ENCODE results near the gene NQO2. TPM values are rescaled to one million over a fixed set of nuclear protein-coding genes. Genes with fewer than 3 reads are reported as not detected.

The NQO2 gene
- total and polyA plus RNA-seq, 2 of the 13 experiments (the other 11 are each of a cell fraction or from before 2014, with no cell fraction given) = 32.2 to 56.5 TPM

- TF ChIP-seq ZBTB14 (CRISPR knock-in tag; IDR thresholded peaks at IDR 0.05) = no peak
- TF ChIP-seq MTF1 (CRISPR knock-in tag; IDR thresholded peaks at IDR 0.05) = no peak
- TF ChIP-seq ZNF367 (CRISPR knock-in tag; IDR thresholded peaks at IDR 0.05; ENCODE audit: borderline replicate concordance) = no peak
- no peak for TF ChIP-seq NBN (conservative IDR thresholded peaks at IDR 0.05)
- no peak for TF ChIP-seq CENPBD1 (CRISPR knock-in tag; IDR thresholded peaks at IDR 0.05; ENCODE audit: borderline replicate concordance, low read depth)
- no peak for TF ChIP-seq ZNF3 (CRISPR knock-in tag; IDR thresholded peaks at IDR 0.05)
- TF ChIP-seq DMTF1 (CRISPR knock-in tag; IDR thresholded peaks at IDR 0.05) = no peak
- peak; percentile 77; the same call in 1 of the 2 replicates for TF ChIP-seq ZNF788 (CRISPR knock-in tag; IDR thresholded peaks at IDR 0.05; ENCODE audit: borderline replicate concordance)
- TF ChIP-seq KDM2A (CRISPR knock-in tag; IDR thresholded peaks at IDR 0.05; ENCODE audit: borderline replicate concordance, low read depth) = peak; percentile 88; the same call in 1 of the 2 replicates
- TF ChIP-seq ZNF337 (CRISPR knock-in tag; IDR thresholded peaks at IDR 0.05; ENCODE audit: borderline replicate concordance, low read depth) = no peak
- no peak; the same call in none of the 2 replicates for TF ChIP-seq ZNF574 (CRISPR knock-in tag; IDR thresholded peaks at IDR 0.05)
- TF ChIP-seq ZGPAT (CRISPR knock-in tag; IDR thresholded peaks at IDR 0.05) = peak; percentile 90
- peak; percentile 84; the same call in 1 of the 2 replicates for TF ChIP-seq ZNF891 (CRISPR knock-in tag; IDR thresholded peaks at IDR 0.05)
- peak; percentile 73; the same call in 1 of the 2 replicates for TF ChIP-seq ZBTB4 (CRISPR knock-in tag; IDR thresholded peaks at IDR 0.05; ENCODE audit: borderline replicate concordance)
- no peak for TF ChIP-seq SSRP1 (CRISPR knock-in tag; IDR thresholded peaks at IDR 0.05)
- TF ChIP-seq ZNF850 (CRISPR knock-in tag; conservative IDR thresholded peaks at IDR 0.05) = no peak
Observed at GRCh38 chr6:2971420-2972218, 28.1 kb upstream of the NQO2 start, which contains the start of gene SERPINB6 (continued).
